Activated CD8-positive, alpha-beta T cell treated with anti-CD3 and anti-CD28 coated beads, Interleukin-2, amount 10 ng/mL, durations not matched to agents 7 days and 5 days (primary cell): ENCODE results near the gene RNF141. TPM values are rescaled to one million over a fixed set of nuclear protein-coding genes. Genes with fewer than 3 reads are reported as not detected.

ENCODE experiments used
- ATAC-seq: fragments of 150-1000 bp; cut with Tn5 transposase; one replicate; pipeline ENCODE4 v1.10.0; 2021; ENCODE audit warnings: moderate library complexity
- CTCF ChIA-PET: fragments of 350-600 bp; sonication (Branson Sonifier 250); formaldehyde crosslinking; loops from one replicate; lab custom pipeline; 2021; ENCODE audit warnings: antibody characterized with exemption; lab: Charles Lee
- POLR2A ChIA-PET: fragments of 350-600 bp; sonication (Branson Sonifier 250); formaldehyde crosslinking; loops from one replicate; lab custom pipeline; 2021; ENCODE audit warnings: antibody characterized with exemption; lab: Charles Lee
- DNase-seq: peaks from one replicate; pipeline ENCODE4 v3.0.0-alpha.2; 2020
- H3K27ac Mint-ChIP-seq: one replicate; pipeline ENCODE4 v1.8.0; 2021; ENCODE audit warnings: mild to moderate bottlenecking, mixed read lengths
- H3K27me3 Mint-ChIP-seq: one replicate; pipeline ENCODE4 v1.8.0; 2021; ENCODE audit warnings: low read depth, mixed read lengths
- H3K36me3 Mint-ChIP-seq: one replicate; pipeline ENCODE4 v1.8.0; 2021; ENCODE audit warnings: low read depth, mixed read lengths
- H3K4me1 Mint-ChIP-seq: one replicate; pipeline ENCODE4 v1.8.0; 2021; ENCODE audit warnings: low read depth, mixed read lengths
- H3K4me3 Mint-ChIP-seq: one replicate; pipeline ENCODE4 v1.8.0; 2021; ENCODE audit warnings: mild to moderate bottlenecking, mixed read lengths
- H3K9me3 Mint-ChIP-seq: one replicate; pipeline ENCODE4 v1.8.0; 2022; ENCODE audit warnings: mixed read lengths; ENCODE audit not compliant: insufficient read depth
- total RNA-seq, 2 experiments: library from RNA; stranded (reverse); gene quantifications; one replicate each; pipeline ENCODE4 v1.2.3, GENCODE V29; 2021

Gene RNF141
- 10 to 100 TPM; 10.7 to 11.6 TPM for total RNA-seq

DNA sequence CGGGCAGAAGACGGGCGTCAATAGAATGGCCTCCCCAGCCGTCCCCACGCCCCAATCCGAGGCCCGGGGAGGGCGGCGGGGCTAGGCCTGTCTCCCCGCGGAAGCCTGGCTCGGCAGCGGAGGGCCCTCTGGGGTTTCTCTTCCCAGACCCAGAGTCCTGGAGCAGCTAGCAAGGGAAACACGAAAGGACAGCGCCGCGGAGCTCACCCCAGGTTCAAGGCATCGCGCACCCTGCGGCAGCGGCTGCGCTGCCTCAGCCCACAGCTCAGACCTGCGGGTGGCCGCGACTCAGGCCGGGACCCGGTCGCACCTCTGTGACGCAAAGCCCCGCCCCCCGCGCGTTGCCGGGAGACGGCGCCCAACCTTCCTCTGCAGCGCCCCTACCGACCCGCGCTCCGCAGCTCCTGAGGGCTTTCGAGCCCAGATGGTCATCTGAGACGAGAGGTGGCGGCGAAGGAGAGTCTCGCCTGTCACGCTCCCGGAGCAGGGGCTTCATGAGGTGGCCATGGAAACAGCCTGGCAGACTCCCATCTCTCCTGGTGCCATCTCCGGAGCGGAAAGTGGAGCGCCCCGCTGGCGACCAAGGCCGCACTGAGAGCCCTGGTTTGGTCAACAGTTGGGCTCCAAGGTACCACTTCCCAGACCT is at the start of gene RNF141:
Gene RNF141 (minus strand): TSS at position 273 of the 646 bp plus-strand sequence. CDS start 7,029 bp downstream, outside the sequence.
- CTCF ChIA-PET: interaction anchor here (0.6 to 4.3 kb wide), 69 partner anchors 8 to 1431 kb away, joined by 3 to 67 read pairs (median 5); partner anchors contain the start of genes AMPD3, CTR9 and LYVE1
- peaks cover 4% of the 10 kb centered on the region for H3K27me3 Mint-ChIP-seq
- POLR2A ChIA-PET: interaction anchor here (0.8 to 2.5 kb wide), 10 partner anchors 8 to 1965 kb away, joined by 3 to 29 read pairs (median 4); partner anchors contain the start of genes AMPD3 and EIF4G2
- no peaks in the 10 kb centered on the region for H3K36me3 Mint-ChIP-seq
- H3K27ac Mint-ChIP-seq: peak within 1 kb of the TSS; percentile 79
- peak; percentile 97 for ATAC-seq
- H3K4me1 Mint-ChIP-seq: peaks cover 22% of the 10 kb centered on the region
- peak within 1 kb of the TSS; percentile 90 for H3K4me3 Mint-ChIP-seq
- H3K9me3 Mint-ChIP-seq: peaks cover 5% of the 10 kb centered on the region
- DNase-seq: peak; percentile 96

- POLR2A ChIA-PET: no interaction called here
Measured at GRCh38 chr11:10590218-10590915, 49.4 kb upstream of the RNF141 start.

GRCh38 chr11:10588904-10589303 is 47.9 kb upstream of the RNF141 start:
- ATAC-seq (peak; percentile 75), DNase-seq (peak; percentile 28)
- Mint-ChIP-seq H3K27me3 (peaks cover 41% of the 10 kb centered on the region), H3K4me1 (peaks cover 13% of the 10 kb centered on the region), H3K27ac (peak overlapping the region; percentile 3), H3K4me3 (no peak overlapping the region), H3K9me3 (no peaks in the 10 kb centered on the region), H3K36me3 (no peaks in the 10 kb centered on the region)
- ChIA-PET CTCF (interaction anchor here (0.7 to 1.3 kb wide), 3 partner anchors 47 to 65 kb away, joined by 3 to 4 read pairs (median 3); partner anchors contain the start of gene RNF141), POLR2A (no interaction called here)

More at GRCh38 chr11:10590218-10590915, 49.4 kb upstream of the RNF141 start:
- Mint-ChIP-seq H3K36me3 (no peaks in the 10 kb centered on the region), H3K9me3 (no peaks in the 10 kb centered on the region), H3K27ac (no peak overlapping the region), H3K4me3 (no peak overlapping the region), H3K4me1 (peaks cover 13% of the 10 kb centered on the region), H3K27me3 (peaks cover 36% of the 10 kb centered on the region)
- CTCF ChIA-PET: no interaction called here
- no peak for ATAC-seq
- DNase-seq: no peak

GRCh38 chr11:10587995-10588394 is 47.0 kb upstream of the RNF141 start:
- no peak for ATAC-seq
- peaks cover 13% of the 10 kb centered on the region for H3K4me1 Mint-ChIP-seq
- H3K27ac Mint-ChIP-seq: no peak overlapping the region
- ChIA-PET POLR2A (no interaction called here), CTCF (interaction anchor here (0.8 kb wide), 1 partner anchor 48 kb away, joined by 3 read pairs; the partner anchor contains the start of gene RNF141)
- no peak for DNase-seq
- H3K9me3 Mint-ChIP-seq: no peaks in the 10 kb centered on the region
- H3K4me3 Mint-ChIP-seq: no peak overlapping the region
- H3K27me3 Mint-ChIP-seq: peaks cover 42% of the 10 kb centered on the region
- H3K36me3 Mint-ChIP-seq: no peaks in the 10 kb centered on the region

DNA sequence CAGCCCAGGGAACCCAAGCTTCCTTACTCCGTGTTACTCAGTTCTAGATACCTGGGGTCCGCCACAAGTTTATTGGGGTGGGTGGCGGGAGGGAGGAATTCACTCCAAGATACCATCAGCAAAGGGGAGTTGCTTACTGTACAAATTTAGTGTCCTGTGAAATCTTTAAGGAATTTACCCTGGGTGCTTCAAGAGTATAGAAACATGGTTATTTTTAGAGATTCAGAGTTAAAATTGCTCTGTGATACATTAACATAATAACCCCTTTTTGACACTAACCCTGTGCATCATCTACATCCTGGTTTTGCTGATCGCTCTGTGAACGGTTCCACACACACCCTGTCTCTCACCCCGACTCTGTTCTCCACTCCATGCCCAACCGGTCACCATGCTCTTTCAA is 46.4 kb upstream of the RNF141 start:
- H3K27me3 Mint-ChIP-seq: peaks cover 43% of the 10 kb centered on the region
- peaks cover 13% of the 10 kb centered on the region for H3K4me1 Mint-ChIP-seq
- ATAC-seq: no peak
- H3K36me3 Mint-ChIP-seq: no peaks in the 10 kb centered on the region
- ChIA-PET POLR2A (no interaction called here), CTCF (no interaction called here)
- no peak for DNase-seq
- no peak overlapping the region for H3K4me3 Mint-ChIP-seq
- H3K27ac Mint-ChIP-seq: no peak overlapping the region
- no peaks in the 10 kb centered on the region for H3K9me3 Mint-ChIP-seq

GRCh38 chr11:10584071-10584501 is 43.1 kb upstream of the RNF141 start:
- ATAC-seq (no peak), DNase-seq (no peak)
- no peak overlapping the region for H3K4me3 Mint-ChIP-seq
- CTCF ChIA-PET: interaction anchor here (1.0 to 1.4 kb wide), 3 partner anchors 18 to 171 kb away, joined by 3 read pairs; no protein-coding TSS in a partner anchor
- peaks cover 24% of the 10 kb centered on the region for H3K27me3 Mint-ChIP-seq
- H3K36me3 Mint-ChIP-seq: no peaks in the 10 kb centered on the region
- no peak overlapping the region for H3K27ac Mint-ChIP-seq
- H3K9me3 Mint-ChIP-seq: no peaks in the 10 kb centered on the region
- POLR2A ChIA-PET: no interaction called here
- H3K4me1 Mint-ChIP-seq: peaks cover 16% of the 10 kb centered on the region

DNA sequence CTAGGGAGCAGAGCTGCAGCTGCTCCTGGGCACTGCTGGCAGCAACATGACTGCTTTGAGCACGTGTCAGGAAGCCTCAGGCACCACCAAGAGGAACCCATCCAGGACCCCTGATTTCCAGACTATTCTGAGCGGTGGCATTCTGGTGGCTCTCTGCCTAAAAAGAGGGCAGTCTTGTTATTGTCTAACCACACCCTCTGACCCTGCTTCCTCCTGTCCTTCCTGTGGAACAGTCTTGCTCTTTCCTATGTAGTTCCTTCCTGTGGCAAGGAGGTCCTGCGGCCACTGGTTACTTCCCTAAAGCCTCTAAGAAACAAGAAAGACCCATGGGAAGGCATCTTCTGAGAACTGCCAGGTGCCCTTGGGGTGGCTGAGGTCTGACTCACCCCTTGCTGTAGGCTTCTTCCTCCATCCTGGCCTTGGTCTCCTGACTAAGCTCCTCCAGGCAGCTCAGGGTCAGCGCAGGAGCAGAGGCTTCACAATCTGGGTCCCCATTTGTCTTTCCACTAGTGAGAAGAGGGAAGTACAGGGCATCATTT is 40.6 kb upstream of the RNF141 start:
- DNase-seq (no peak), ATAC-seq (no peak)
- no peaks in the 10 kb centered on the region for H3K36me3 Mint-ChIP-seq
- H3K4me1 Mint-ChIP-seq: peaks cover 10% of the 10 kb centered on the region
- ChIA-PET POLR2A (no interaction called here), CTCF (interaction anchor here (1.7 kb wide), 1 partner anchor 168 kb away, joined by 5 read pairs; no protein-coding TSS in a partner anchor)
- H3K27ac Mint-ChIP-seq: no peak overlapping the region
- peaks cover 24% of the 10 kb centered on the region for H3K27me3 Mint-ChIP-seq
- H3K9me3 Mint-ChIP-seq: no peaks in the 10 kb centered on the region
- H3K4me3 Mint-ChIP-seq: no peak overlapping the region

GRCh38 chr11:10580623-10581022 is 39.6 kb upstream of the RNF141 start:
- CTCF ChIA-PET: interaction anchor here (0.6 to 1.7 kb wide), 3 partner anchors 40 to 1189 kb away, joined by 3 to 6 read pairs (median 5); partner anchors contain the start of gene RNF141
- no peak overlapping the region for H3K27ac Mint-ChIP-seq
- ATAC-seq (no peak), DNase-seq (no peak)
- H3K36me3 Mint-ChIP-seq: no peaks in the 10 kb centered on the region
- H3K9me3 Mint-ChIP-seq: no peaks in the 10 kb centered on the region
- peaks cover 22% of the 10 kb centered on the region for H3K27me3 Mint-ChIP-seq
- H3K4me3 Mint-ChIP-seq: no peak overlapping the region
- peaks cover 10% of the 10 kb centered on the region for H3K4me1 Mint-ChIP-seq
- POLR2A ChIA-PET: no interaction called here

- Mint-ChIP-seq H3K27me3 (peaks cover 17% of the 10 kb centered on the region), H3K9me3 (no peaks in the 10 kb centered on the region), H3K4me1 (peaks cover 10% of the 10 kb centered on the region), H3K4me3 (no peak overlapping the region), H3K27ac (no peak overlapping the region), H3K36me3 (no peaks in the 10 kb centered on the region)
- no peak for ATAC-seq
- CTCF ChIA-PET: interaction anchor here (0.7 to 1.7 kb wide), 2 partner anchors 39 to 173 kb away, joined by 3 to 6 read pairs; partner anchors contain the start of gene RNF141
- POLR2A ChIA-PET: no interaction called here
- no peak for DNase-seq
Measured at GRCh38 chr11:10579700-10580099, 38.7 kb upstream of the RNF141 start.

DNA sequence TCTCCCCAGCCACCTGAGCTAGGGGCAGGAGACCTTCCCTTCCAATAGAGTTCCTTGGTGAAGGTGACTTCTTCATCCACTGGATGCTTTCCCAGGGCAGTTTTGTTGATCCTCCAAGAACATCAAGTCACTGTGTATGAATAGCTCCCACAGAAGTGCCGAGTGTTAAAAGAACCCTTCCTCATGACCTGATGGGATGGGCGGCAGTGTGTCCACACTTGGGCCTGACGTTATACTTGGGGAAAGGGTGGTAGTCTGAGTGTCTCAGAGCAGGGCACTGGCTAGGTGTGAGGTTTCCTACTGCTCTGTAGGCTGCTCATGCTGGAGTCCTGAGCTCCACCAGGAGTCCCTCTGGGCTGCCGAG is 35.0 kb upstream of the RNF141 start:
- ATAC-seq (no peak), DNase-seq (no peak)
- no peaks in the 10 kb centered on the region for H3K36me3 Mint-ChIP-seq
- H3K4me1 Mint-ChIP-seq: no peaks in the 10 kb centered on the region
- CTCF ChIA-PET: interaction anchor here (1.2 kb wide), 1 partner anchor 35 kb away, joined by 3 read pairs; the partner anchor contains the start of gene RNF141
- no peaks in the 10 kb centered on the region for H3K9me3 Mint-ChIP-seq
- H3K27ac Mint-ChIP-seq: no peak overlapping the region
- no peak overlapping the region for H3K4me3 Mint-ChIP-seq
- POLR2A ChIA-PET: no interaction called here
- peaks cover 17% of the 10 kb centered on the region for H3K27me3 Mint-ChIP-seq

DNA sequence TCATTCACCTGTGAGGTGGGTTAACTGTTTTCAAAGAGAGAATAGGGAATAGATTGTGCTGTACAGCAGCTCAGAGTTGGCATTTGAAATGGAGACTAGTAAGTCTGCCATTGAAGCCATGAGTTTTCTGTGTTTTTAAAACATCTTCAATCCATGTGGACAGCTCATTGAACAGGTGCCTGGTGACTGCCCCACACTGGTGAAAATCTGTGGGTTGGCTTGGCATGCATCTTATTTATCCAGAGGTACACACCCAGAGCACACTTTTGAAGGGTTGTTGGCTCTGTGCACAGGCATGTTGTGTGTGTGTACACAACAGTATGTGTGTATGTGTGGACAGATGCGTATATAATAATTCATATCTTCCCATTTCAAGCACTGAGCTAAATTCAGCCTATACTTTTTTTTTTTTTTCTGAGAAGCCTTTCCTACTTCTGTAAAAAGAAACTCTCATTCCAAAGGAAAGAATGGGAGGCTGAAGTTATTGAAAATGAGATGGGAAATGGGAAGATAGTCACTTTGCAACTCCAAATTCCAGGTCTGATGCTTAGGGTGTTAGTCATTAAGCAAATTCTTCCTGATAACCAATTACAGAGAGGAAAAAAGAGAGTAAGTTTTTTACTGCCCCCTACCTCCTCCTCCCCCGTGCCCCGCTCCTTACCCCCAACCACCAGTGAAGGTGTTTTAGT is 34.5 kb upstream of the RNF141 start:
- ChIA-PET CTCF (interaction anchor here (1.2 kb wide), 1 partner anchor 35 kb away, joined by 3 read pairs; the partner anchor contains the start of gene RNF141), POLR2A (no interaction called here)
- DNase-seq: no peak
- H3K27me3 Mint-ChIP-seq: peaks cover 17% of the 10 kb centered on the region
- H3K27ac Mint-ChIP-seq: no peak overlapping the region
- no peaks in the 10 kb centered on the region for H3K9me3 Mint-ChIP-seq
- no peaks in the 10 kb centered on the region for H3K4me1 Mint-ChIP-seq
- no peak overlapping the region for H3K4me3 Mint-ChIP-seq
- ATAC-seq: no peak
- H3K36me3 Mint-ChIP-seq: no peaks in the 10 kb centered on the region
